IMR-90 (cell line): ENCODE data around the gene ABCG8. TPM values are rescaled to one million over a fixed set of nuclear protein-coding genes. Genes with fewer than 3 reads are reported as not detected.

Experiments used
- ATAC-seq: fragments of 200-7000 bp; cut with Tn5 transposase; 2 replicates; pipeline ENCODE4 v1.9.1; 2020; ENCODE audit warnings: low read depth, mild to moderate bottlenecking, moderate library complexity
- BruUV-seq: library from RNA; stranded (reverse); fragments of 400-500 nt; replicated peaks from 2 replicates; lab custom pipeline; 2021; lab: Mats Ljungman, UMichigan
- CTCF ChIA-PET: fragments of 300-600 bp; formaldehyde crosslinking; extraction: SDS; loops from one replicate; lab custom pipeline; 2021; ENCODE audit warnings: antibody characterized with exemption; lab: Yijun Ruan, JAX
- POLR2A ChIA-PET: fragments of 300-600 bp; sonication (Branson Sonifier 250); formaldehyde crosslinking; loops from one replicate; lab custom pipeline; 2022; ENCODE audit warnings: antibody characterized with exemption; ENCODE audit not compliant: unreplicated experiment; lab: Charles Lee
- DNase-seq: peaks from one replicate; pipeline ENCODE4 v3.0.0; 2013
- H2AFZ ChIP-seq: replicated peaks from 2 replicates; pipeline ENCODE3; 2013; ENCODE audit warnings: low read length, mild to moderate bottlenecking; ENCODE audit not compliant: poor library complexity
- H2AK5ac ChIP-seq: 2 replicates; pipeline ENCODE4 v1.6.1; 2013; ENCODE audit warnings: low read depth, low read length, inconsistent platforms
- H2AK9ac ChIP-seq: replicated peaks from 2 replicates; pipeline ENCODE3; 2013; ENCODE audit warnings: mild to moderate bottlenecking, low read depth, low read length, moderate library complexity; ENCODE audit not compliant: poor library complexity
- H2BK120ac ChIP-seq: 2 replicates; pipeline ENCODE4 v1.6.1; 2013; ENCODE audit warnings: low read depth, low read length, inconsistent platforms
- H2BK15ac ChIP-seq: 3 replicates; pipeline ENCODE4 v1.6.1; 2013; ENCODE audit warnings: low read depth, low read length, inconsistent platforms
- H2BK20ac ChIP-seq: 2 replicates; pipeline ENCODE4 v1.6.1; 2013; ENCODE audit warnings: low read depth, mild to moderate bottlenecking, inconsistent platforms, low read length, moderate library complexity
- H2BK5ac ChIP-seq: 2 replicates; pipeline ENCODE4 v1.6.1; 2013; ENCODE audit warnings: mild to moderate bottlenecking, low read depth, low read length, inconsistent platforms; ENCODE audit not compliant: poor library complexity, severe bottlenecking
- H3K14ac ChIP-seq: replicated peaks from 2 replicates; pipeline ENCODE4 v1.6.1; 2013; ENCODE audit warnings: low read depth, low read length, inconsistent platforms
- H3K18ac ChIP-seq: 2 replicates; pipeline ENCODE4 v1.6.1; 2013; ENCODE audit warnings: low read depth, low read length, control low read depth
- H3K23ac ChIP-seq: 2 replicates; pipeline ENCODE4 v1.6.1; 2013; ENCODE audit warnings: low read depth, low read length, inconsistent platforms
- H3K27ac ChIP-seq: 2 replicates; pipeline ENCODE4 v1.5.1; 2013; ENCODE audit warnings: mild to moderate bottlenecking, control low read depth, low read length; ENCODE audit not compliant: insufficient read depth
- H3K27me3 ChIP-seq: 2 replicates; pipeline ENCODE4 v1.6.1; 2013; ENCODE audit warnings: low read length; ENCODE audit not compliant: control insufficient read depth, insufficient read depth
- H3K36me3 ChIP-seq: 2 replicates; pipeline ENCODE4 v1.6.1; 2013; ENCODE audit warnings: low read length, mixed read lengths; ENCODE audit not compliant: control insufficient read depth, insufficient read depth
- H3K4ac ChIP-seq: 2 replicates; pipeline ENCODE4 v1.6.1; 2013; ENCODE audit warnings: low read depth, low read length, inconsistent platforms
- H3K4me1 ChIP-seq: 2 replicates; pipeline ENCODE4 v1.6.1; 2013; ENCODE audit warnings: low read length, mixed read lengths; ENCODE audit not compliant: control insufficient read depth, insufficient read depth
- H3K4me2 ChIP-seq: 2 replicates; pipeline ENCODE4 v1.6.1; 2013; ENCODE audit warnings: low read depth, mild to moderate bottlenecking, control low read depth, low read length, moderate library complexity
- H3K4me3 ChIP-seq: 2 replicates; pipeline ENCODE4 v1.5.1; 2013; ENCODE audit warnings: low read depth, mild to moderate bottlenecking, control low read depth, low read length, moderate library complexity; ENCODE audit not compliant: insufficient read depth
- H3K56ac ChIP-seq: 2 replicates; pipeline ENCODE4 v1.6.1; 2013; ENCODE audit warnings: low read length, inconsistent platforms; ENCODE audit not compliant: insufficient read depth; ENCODE audit errors: extremely low read depth
- H3K79me1 ChIP-seq, 2 experiments: 2 replicates each; pipeline ENCODE4 v1.6.1; 2013; ENCODE audit warnings: low read length in 2 of 2, inconsistent platforms in 1 of 2, low read depth in 1 of 2
- H3K9ac ChIP-seq: 2 replicates; pipeline ENCODE4 v1.6.1; 2013; ENCODE audit warnings: low read depth, low read length, control low read depth
- H3K9me1 ChIP-seq: 2 replicates; pipeline ENCODE4 v1.6.1; 2013; ENCODE audit warnings: low read length, inconsistent platforms; ENCODE audit not compliant: insufficient read depth
- H3K9me3 ChIP-seq: 2 replicates; pipeline ENCODE4 v1.6.1; 2013; ENCODE audit warnings: low read length; ENCODE audit not compliant: control insufficient read depth, insufficient read depth
- H4K20me1 ChIP-seq: 2 replicates; pipeline ENCODE4 v1.6.1; 2013; ENCODE audit warnings: low read length, inconsistent platforms; ENCODE audit not compliant: insufficient read depth
- H4K5ac ChIP-seq: 2 replicates; pipeline ENCODE4 v1.6.1; 2013; ENCODE audit warnings: mild to moderate bottlenecking, low read depth, low read length, control low read depth
- H4K8ac ChIP-seq, 2 experiments: 2 replicates each; pipeline ENCODE4 v1.6.1; 2013; ENCODE audit warnings: low read depth in 2 of 2, low read length in 2 of 2, control low read depth in 1 of 2, inconsistent platforms in 1 of 2
- H4K91ac ChIP-seq: 2 replicates; pipeline ENCODE4 v1.6.1; 2013; ENCODE audit warnings: low read depth, low read length, inconsistent platforms; ENCODE audit not compliant: insufficient read depth
- BHLHE40 ChIP-seq: fragments of 150-350 bp; IDR thresholded peaks from 2 replicates; pipeline ENCODE4 v1.6.1; 2016; ENCODE audit warnings: mild to moderate bottlenecking, low read depth, low read length
- CEBPB ChIP-seq: IDR thresholded peaks from 2 replicates; pipeline ENCODE4 v1.6.1; 2012; ENCODE audit warnings: low read depth, low read length, improper control_type of control experiment
- CHD1 ChIP-seq: IDR thresholded peaks from 2 replicates; pipeline ENCODE4 v1.6.1; 2012; ENCODE audit warnings: low read depth, low read length, improper control_type of control experiment
- FOS ChIP-seq: fragments of 150-350 bp; IDR thresholded peaks from 2 replicates; pipeline ENCODE4 v1.6.1; 2016; ENCODE audit warnings: low read depth, low read length
- MAFK ChIP-seq: IDR thresholded peaks from 2 replicates; pipeline ENCODE4 v1.6.1; 2012; ENCODE audit warnings: low read depth, low read length, improper control_type of control experiment
- MXI1 ChIP-seq: IDR thresholded peaks from 2 replicates; pipeline ENCODE4 v1.6.1; 2012; ENCODE audit warnings: low read depth, mild to moderate bottlenecking, low read length, moderate library complexity, borderline replicate concordance
- NFE2L2 ChIP-seq: fragments of 150-350 bp; IDR thresholded peaks from 2 replicates; pipeline ENCODE4 v1.6.1; 2016; ENCODE audit warnings: low read depth, mild to moderate bottlenecking, low read length
- POLR2A ChIP-seq: IDR thresholded peaks from 2 replicates; pipeline ENCODE4 v1.6.1; 2012; ENCODE audit warnings: mild to moderate bottlenecking, low read depth, low read length
- RAD21 ChIP-seq: IDR thresholded peaks from 2 replicates; pipeline ENCODE4 v1.6.1; 2012; ENCODE audit warnings: low read length, improper control_type of control experiment
- RCOR1 ChIP-seq: IDR thresholded peaks from 2 replicates; pipeline ENCODE4 v1.6.1; 2012; ENCODE audit warnings: mild to moderate bottlenecking, low read length, improper control_type of control experiment; ENCODE audit not compliant: insufficient replicate concordance
- SMC3 ChIP-seq: fragments of 150-350 bp; IDR thresholded peaks from 2 replicates; pipeline ENCODE4 v1.6.1; 2016; ENCODE audit warnings: low read depth, mild to moderate bottlenecking, antibody characterized with exemption, low read length, moderate library complexity
- WGBS, 2 experiments: methylation state at CpG; one replicate each; pipeline versions ENCODE4 v1.1.5 to v1.1.7; 2013; ENCODE audit warnings: missing lambda C conversion rate in 2 of 2; ENCODE audit not compliant: insufficient read length in 1 of 2; ENCODE audit errors: extremely low coverage in 2 of 2; 5-methylcytosine and 5-hydroxymethylcytosine counted together
- dilution Hi-C: fragments of 300-500 bp; cut with HindIII; formaldehyde crosslinking; loops from one replicate; pipeline ENCODE4 v1.14.3; 2018; ENCODE audit warnings: low sequenced_read_pairs; ENCODE audit not compliant: unreplicated experiment
- in situ Hi-C: fragments of 300-500 bp; cut with MboI; formaldehyde crosslinking; loops from 3 replicates; pipeline ENCODE4 v1.14.3; 2019; ENCODE audit warnings: low sequenced_read_pairs, inconsistent platforms, mixed read lengths
- intact Hi-C: fragments of 100-400 bp; cut with micrococcal nuclease; formaldehyde crosslinking; loops from 2 replicates; pipeline ENCODE4 v1.10.0; 2022
- polyA plus RNA-seq, 3 experiments: library from polyadenylated mRNA; depleted of rRNA; stranded (reverse); fragments of >200 nt; gene quantifications; 2 replicates each; pipeline ENCODE4 v1.2.3, GENCODE V29; 2012; ENCODE audit warnings: low replicate concordance in 1 of 3
- total RNA-seq: library from RNA; depleted of rRNA; stranded (reverse); fragments of >200 nt; gene quantifications from 2 replicates; pipeline ENCODE4 v1.2.3, GENCODE V29; 2012
- TF ChIP-seq, protein P1 (sequence below): fragments of 150-350 bp; IDR thresholded peaks from 2 replicates; pipeline ENCODE4 v1.6.1; 2016; ENCODE audit warnings: low read depth, mild to moderate bottlenecking, low read length, moderate library complexity, borderline replicate concordance
- TF ChIP-seq, protein P2 (sequence below): fragments of 150-350 bp; IDR thresholded peaks from 2 replicates; pipeline ENCODE4 v1.6.1; 2017; ENCODE audit warnings: mild to moderate bottlenecking, antibody characterized with exemption, low read length, low read depth

The ABCG8 gene
- total and polyA plus RNA-seq, 2 of the 4 experiments (the other 2 are of a cell fraction), result not detected

DNA sequence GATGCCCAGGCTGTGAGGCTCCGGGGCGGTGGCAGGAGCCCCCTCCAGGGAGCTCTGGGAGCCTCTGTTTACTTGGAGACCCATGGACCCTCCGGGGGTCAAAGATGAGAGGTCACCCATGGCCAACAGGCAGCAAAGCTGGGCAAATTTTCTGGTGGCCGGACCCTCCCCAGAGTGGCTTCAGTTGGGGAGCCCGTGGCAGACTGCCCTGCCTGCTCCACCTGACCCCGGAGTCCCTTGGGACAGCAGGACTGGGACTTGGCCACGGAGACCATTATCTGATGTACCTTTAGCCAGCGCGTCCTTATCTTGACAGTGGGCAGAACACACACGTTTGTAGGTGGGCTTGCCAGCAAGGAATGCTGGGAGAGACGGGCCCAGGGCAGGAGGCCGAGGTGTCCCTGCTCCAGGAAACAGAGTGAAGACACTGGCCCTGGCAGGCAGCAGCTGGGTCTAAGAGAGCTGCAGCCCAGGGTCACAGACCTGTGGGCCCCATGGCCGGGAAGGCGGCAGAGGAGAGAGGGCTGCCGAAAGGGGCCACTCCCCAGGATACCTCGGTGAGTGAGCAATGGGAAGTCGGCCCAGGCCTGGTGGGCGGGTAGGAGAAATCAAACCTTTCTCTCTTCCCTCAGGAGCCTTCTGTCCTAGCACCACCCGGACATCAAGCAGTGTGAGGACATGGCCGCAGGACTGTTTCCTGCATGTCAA lies at the start of gene ABCG8, which contains the start of gene ABCG5 (continued):
- TF ChIP-seq NFE2L2, result no peak

DNA sequence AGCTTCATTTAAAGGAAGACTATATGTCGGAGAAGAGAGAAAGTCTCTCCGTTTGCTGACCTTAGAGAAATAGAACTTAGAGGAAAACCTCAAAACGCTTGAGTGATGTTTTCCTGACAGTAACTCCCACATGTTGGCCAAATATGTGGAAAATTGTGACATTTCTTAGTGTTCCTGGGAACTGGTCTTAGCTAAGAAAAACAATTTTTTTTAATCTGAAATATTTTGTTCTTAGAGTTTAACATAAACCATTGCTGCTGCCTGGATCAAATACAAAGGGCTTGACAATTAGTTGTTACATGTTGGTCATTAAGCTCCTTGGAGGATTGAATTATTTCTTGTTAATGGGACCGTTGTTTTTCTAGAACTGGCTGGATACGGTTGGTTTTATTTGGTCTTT lies 48.6 kb upstream of the ABCG8 start:
- Histone ChIP-seq H3K4me3 (no peak overlapping the region), H4K20me1 (no peaks in the 10 kb centered on the region), H3K27me3 (no peaks in the 10 kb centered on the region), H2AFZ (no peak overlapping the region), H3K4me2 (no peak overlapping the region), H2BK5ac (no peak overlapping the region), H3K4ac (no peak overlapping the region), H2BK120ac (no peak overlapping the region), H3K56ac (no peak overlapping the region), H4K5ac (no peak overlapping the region), H3K36me3 (0 out of 2 replicates have a peak, but pooled peaks cover 2% of the 10 kb centered on the region), H3K18ac (no peak overlapping the region), H2BK20ac (no peak overlapping the region), H3K27ac (no peak overlapping the region), H3K23ac (no peak overlapping the region), H2AK5ac (no peak overlapping the region), H3K14ac (no peak overlapping the region), H3K4me1 (peaks cover 3% of the 10 kb centered on the region; the same call in 1 of the 2 replicates), H4K8ac (no peak overlapping the region), H2BK15ac (no peak overlapping the region), H3K79me1 (no peaks in the 10 kb centered on the region), H3K9ac (no peak overlapping the region), H3K9me3 (no peaks in the 10 kb centered on the region), H3K9me1 (no peaks in the 10 kb centered on the region), H2AK9ac (no peak overlapping the region), H4K91ac (no peak overlapping the region)
- ChIA-PET CTCF (interaction anchor here (0.6 to 0.9 kb wide), 3 partner anchors 15 to 185 kb away, joined by 3 read pairs; no protein-coding TSS in a partner anchor), POLR2A (no interaction called here)
- intact Hi-C loops, result no loop called here
- DNase-seq (peak; percentile 21), ATAC-seq (no peak)
- dilution Hi-C loops, result no loop called here
- BruUV-seq, result no TSS peak
- WGBS, 2 experiments, result no CpG with 5 or more reads among the region's 5 CpGs
- in situ Hi-C loops, result no loop called here
- no peak for TF ChIP-seq SMC3
- TF ChIP-seq, protein P1, sequence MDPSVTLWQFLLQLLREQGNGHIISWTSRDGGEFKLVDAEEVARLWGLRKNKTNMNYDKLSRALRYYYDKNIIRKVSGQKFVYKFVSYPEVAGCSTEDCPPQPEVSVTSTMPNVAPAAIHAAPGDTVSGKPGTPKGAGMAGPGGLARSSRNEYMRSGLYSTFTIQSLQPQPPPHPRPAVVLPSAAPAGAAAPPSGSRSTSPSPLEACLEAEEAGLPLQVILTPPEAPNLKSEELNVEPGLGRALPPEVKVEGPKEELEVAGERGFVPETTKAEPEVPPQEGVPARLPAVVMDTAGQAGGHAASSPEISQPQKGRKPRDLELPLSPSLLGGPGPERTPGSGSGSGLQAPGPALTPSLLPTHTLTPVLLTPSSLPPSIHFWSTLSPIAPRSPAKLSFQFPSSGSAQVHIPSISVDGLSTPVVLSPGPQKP, result no peak
- TF ChIP-seq, protein P2, sequence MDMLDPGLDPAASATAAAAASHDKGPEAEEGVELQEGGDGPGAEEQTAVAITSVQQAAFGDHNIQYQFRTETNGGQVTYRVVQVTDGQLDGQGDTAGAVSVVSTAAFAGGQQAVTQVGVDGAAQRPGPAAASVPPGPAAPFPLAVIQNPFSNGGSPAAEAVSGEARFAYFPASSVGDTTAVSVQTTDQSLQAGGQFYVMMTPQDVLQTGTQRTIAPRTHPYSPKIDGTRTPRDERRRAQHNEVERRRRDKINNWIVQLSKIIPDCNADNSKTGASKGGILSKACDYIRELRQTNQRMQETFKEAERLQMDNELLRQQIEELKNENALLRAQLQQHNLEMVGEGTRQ, result no peak
- no peak for TF ChIP-seq POLR2A
- TF ChIP-seq CHD1, result no peak
- TF ChIP-seq RCOR1, result no peak
- no peak for TF ChIP-seq BHLHE40
- TF ChIP-seq MAFK, result no peak
- TF ChIP-seq CEBPB, result no peak
- no peak for TF ChIP-seq RAD21
- TF ChIP-seq MXI1, result no peak
- no peak for TF ChIP-seq FOS
- TF ChIP-seq NFE2L2, result no peak
